ENCODE data around the gene MISP3.

MISP3 gene

DNA sequence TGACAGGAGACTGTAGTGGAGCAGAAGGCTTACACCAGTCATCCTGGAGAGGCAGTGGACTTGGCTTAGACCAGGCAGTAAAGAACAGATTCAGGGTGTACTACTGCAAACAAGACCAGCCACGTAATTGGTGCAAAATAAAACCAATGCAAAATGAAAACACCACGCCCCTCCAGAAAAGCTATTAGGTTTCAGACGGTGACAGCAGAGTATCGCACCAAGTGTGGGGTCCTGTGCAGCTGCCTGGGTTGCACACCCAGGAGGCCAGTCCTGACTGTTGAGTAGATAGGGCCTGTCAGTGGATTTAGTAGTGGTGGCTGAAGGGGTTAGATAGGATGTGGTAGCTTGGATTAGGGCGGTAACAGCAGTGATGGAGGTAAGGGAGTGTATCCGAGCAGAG, 50.3 kb downstream of the MISP3 start:
- DNase-seq (ENCODE audit: low spot score) = no peak

Data from Ammon's horn (tissue), 1 donor.